Measurements from ENCODE around the gene ADGRB2.

The ADGRB2 gene

GRCh38 chr1:31747304-31747703, 16.8 kb downstream of the ADGRB2 start:
- DNase-seq (ENCODE audit: low spot score), result no peak

DNA sequence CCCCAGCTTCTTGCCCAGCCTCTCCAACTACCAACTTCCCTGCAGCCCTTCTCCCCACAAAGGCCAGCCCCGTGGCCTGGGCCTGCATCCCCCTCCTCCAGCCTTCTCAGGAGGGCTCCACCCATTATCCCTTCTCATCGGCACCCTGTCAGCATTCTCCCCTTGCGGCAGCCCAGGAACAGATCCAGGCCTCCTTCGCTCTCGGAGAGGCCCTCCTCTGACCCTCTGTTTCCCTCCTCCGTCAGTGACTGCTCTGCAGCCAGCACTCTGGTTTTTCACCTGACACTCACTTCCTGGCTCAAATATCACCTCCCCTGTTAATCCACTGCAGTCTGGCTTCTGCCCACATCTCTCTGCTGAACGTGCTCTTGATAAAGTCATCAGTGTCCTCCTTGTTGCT, 17.5 kb downstream of the ADGRB2 start:
- peak; percentile 22 for DNase-seq (ENCODE audit: low spot score)

- DNase-seq (ENCODE audit: low spot score), result no peak
Observed at GRCh38 chr1:31745946-31746670, 18.0 kb downstream of the ADGRB2 start.

GRCh38 chr1:31745096-31745945, 18.8 kb downstream of the ADGRB2 start:
- DNase-seq (ENCODE audit: low spot score), result peak; percentile 73

DNA sequence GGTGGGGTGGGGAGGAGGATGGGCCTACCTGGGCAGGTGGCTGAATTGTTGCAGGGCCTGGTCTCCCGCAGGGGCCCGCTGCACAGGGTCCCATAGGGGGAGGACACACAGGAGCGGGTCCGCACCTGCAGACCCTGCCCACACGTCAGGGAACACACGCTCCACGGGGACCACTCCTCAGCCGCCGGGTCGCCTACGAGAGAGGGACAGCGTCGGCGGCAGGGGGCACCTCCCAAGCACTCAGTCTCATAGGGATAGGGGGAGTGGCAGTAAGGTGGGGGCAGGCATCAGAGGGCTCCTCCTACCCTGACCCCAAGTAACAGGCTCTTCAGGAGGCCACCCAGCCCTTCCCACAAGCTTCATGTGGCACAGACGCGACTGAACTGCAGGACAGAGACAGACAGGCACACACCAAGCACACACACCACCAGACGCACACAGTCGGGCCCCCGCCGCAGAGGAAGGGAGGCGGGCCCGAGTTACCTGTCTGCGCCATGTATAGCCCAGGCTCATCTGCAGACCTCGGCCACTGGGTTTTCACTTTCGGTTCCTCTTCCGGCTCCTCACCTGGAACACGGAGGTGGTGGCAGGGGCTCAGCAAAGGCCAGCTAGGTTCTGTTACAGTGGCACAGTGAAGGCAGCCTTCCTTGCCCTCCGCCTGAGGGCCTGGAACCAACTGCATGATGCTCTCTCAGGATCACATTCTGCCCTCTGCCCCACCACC, 19.8 kb downstream of the ADGRB2 start:
- DNase-seq (ENCODE audit: low spot score), result no peak

- DNase-seq (ENCODE audit: low spot score), result no peak
Observed at GRCh38 chr1:31742462-31743212, 21.5 kb downstream of the ADGRB2 start.

DNA sequence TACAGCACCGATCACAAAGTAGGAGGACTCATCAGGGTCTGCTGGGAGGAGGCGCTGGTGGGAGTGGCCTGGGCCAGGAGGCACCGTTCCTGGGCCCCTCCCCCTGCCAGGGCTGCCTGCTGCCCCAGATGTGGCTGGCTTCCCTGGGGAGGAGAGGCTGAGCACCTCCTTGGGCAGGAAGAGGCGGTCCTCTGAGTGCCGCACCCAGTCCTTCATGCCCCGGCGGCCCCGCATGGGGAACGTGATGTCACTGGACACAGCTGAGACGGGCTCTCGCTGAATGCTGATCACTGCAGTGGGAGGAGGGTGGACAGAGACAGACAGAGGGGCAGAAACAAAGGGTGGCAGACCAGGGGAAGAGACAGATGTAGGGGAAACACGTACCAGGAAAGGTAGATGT, 24.8 kb downstream of the ADGRB2 start:
- DNase-seq (ENCODE audit: low spot score), result no peak

- no peak for DNase-seq (ENCODE audit: low spot score)
Observed at GRCh38 chr1:31736675-31737074, 27.5 kb downstream of the ADGRB2 start.

DNA sequence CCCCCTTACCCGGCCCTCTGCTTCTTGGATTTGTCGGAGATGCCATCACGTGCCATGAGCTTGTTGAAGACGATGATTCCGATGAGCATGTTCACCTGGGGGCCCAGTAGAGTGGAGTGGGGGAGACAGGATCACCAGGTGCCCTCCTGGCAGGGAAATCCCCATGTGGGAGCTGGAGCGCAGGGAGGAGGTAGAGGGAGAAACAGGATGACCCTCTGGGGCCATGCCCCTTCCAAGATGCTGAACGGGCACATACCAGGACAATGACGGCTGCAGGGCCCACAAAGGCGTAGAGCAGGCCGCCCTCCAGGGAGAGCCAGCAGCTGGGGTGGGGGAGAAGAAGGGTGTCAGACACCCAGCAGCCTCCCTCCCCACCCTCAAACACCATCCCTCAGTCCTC, 28.6 kb downstream of the ADGRB2 start:
- no peak for DNase-seq (ENCODE audit: low spot score)

DNA sequence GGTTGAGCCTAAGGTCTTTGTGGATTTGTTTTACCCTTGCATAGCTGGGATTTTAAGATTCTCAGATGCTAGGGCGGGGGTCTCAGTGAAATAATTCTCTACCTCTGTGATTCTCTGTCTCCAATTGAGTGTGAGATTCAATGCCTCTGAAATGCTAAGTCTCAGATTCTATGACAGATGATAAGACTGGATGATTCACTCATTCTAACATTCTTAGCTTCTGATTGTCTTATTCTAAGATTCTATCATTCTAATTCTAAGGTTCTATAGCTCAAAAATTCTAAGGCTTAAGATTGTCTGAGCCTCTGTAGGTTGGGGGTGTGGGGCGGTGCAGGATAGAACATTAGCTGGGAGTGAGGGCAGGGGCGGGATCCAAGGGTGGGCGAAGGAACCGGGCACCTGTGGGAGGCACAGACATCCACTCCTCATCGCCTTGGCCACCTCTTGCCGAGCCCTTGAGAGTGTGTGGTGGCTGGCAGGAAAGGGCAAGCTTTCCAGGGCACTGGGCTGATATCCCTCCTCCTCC, 29.5 kb downstream of the ADGRB2 start:
- no peak for DNase-seq (ENCODE audit: low spot score)

GRCh38 chr1:31733389-31734219, 30.5 kb downstream of the ADGRB2 start:
- no peak for DNase-seq (ENCODE audit: low spot score)

DNA sequence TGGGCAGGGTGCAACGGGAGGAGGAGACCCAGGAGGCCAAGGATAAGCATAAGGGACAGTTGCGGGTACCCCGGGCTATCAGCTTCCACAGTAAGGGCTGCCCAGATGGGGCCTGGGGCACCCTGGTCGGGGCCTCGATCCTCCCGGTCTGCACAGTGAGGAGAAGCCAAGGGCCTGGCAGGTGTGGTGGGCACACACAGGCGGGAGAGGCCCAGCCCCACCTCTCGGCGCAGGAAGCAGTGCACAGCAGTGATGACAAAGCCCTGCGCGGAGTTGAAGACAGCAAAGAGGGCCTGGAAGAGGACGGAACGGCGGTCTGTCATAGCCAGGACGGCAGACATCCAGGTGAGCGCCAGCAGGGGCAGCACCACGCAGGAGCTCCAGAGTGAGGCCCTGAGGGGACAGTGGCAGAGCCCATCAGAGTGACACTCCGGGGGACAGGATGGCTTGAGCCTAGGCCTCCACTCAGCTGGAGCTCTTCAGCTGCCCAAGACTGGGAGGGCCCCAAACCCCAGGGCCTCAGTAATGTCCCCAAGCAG, 31.3 kb downstream of the ADGRB2 start:
- DNase-seq (ENCODE audit: low spot score), result no peak

- no peak for DNase-seq (ENCODE audit: low spot score)
Observed at GRCh38 chr1:31732343-31732742, 31.8 kb downstream of the ADGRB2 start.

DNA sequence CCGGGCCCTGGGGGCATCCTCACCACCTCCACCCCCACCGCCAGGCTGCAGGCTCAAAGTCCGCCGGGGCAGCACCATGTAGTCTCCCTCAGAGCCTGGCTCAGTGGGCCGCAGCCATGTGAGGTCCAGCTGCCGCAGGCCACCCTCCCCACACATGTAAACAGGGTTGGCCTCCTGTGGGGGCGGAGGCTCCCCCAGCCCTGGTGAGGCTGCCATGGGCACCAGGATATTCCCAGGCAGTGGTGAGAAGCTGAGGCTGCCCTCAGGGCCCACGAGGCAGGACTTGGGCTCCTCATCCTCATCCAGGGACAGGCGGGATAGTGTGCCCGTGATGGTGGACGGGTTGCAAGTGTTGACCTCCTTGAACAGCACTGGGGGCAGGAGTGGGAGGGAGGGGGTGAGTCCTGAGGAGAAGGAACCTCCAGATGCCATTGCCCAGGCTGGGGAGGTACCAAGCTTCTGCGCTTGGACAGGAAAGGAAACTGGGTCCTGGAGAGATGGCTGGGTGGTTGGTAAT, 33.0 kb downstream of the ADGRB2 start:
- DNase-seq (ENCODE audit: low spot score), result no peak

GRCh38 chr1:31730336-31731048, 33.6 kb downstream of the ADGRB2 start:
- DNase-seq (ENCODE audit: low spot score), result no peak

DNA sequence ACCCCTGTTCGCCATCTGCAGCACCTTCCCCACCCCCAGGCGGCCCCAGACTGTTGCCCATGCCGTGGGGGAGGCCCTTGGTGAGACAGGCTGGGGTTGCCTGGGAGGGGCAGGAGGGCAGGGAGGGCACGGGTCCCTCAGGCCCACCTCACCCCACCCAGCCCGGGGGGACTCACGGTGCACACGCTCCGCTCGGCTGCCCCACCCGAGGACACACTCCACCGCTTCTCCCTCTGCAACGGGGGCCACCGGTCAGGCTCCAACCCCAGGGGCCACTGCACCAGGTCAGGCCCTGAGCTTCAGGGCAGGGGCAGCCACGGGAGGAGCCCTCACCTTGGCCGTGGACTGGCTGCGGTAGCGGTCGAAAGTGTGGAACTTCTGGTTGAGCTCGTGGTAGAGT, 36.3 kb downstream of the ADGRB2 start:
- DNase-seq (ENCODE audit: low spot score), result no peak

DNA sequence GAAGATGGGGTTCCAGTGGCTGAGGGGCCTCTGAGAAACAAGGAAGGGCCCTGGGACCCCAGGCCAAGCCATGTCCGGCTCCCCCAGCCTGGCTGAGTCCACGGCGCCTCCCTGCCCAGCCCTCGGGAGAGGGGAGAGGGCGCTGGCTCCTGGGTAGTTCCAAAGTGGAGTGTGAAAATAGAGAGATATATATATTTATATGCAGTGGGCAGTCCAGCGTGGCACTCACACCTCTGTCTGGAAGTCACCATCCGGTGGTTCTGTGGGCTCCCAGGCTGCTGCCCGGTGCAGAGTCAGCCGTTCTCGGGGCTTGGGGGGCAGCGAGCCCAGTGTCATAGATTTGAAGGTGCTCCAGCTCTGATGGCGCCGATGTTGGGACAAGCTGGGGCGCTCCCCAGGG, 36.9 kb downstream of the ADGRB2 start:
- DNase-seq (ENCODE audit: low spot score), result no peak

- no peak for DNase-seq (ENCODE audit: low spot score)
Observed at GRCh38 chr1:31726715-31727114, 37.4 kb downstream of the ADGRB2 start.

DNA sequence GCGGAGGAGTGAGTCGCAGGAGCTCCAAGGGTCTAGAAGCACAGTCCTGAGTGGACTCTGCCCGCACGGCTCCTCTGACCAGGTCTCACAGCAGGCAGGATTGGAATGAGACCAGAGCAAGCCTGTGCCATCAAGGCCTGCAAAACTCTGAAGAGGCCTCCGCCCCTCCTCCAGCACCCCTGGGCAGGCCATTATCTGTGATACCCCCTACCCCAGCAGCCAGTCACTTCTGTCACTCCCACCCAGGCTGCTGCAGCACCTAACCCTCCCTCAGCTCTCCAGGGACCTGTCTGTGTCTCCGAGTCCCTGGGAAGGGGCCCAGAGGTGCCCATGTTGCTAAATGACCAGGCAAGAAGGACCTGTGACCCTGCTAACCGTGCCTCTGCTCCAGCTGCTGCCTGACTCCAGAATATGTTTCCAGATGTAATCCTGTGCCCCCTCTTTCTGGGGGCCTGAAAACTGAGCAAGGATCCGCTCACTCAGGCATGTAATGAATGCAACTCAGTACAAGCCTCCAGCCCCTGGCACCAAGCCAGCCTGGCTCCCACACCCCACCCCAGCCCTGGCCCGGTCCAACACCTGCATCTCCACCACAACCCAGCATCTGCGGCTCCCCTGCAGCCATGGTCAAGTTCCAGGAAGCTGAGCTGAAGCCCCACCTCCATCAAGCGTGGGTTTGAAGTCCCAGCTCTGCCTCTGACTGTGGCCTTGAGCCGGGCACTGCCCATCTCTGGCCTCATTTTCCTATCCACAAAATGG, 38.2 kb downstream of the ADGRB2 start:
- no peak for DNase-seq (ENCODE audit: low spot score)
